Measurements from ENCODE around the gene LUZP4. TPM values are rescaled to one million over a fixed set of nuclear protein-coding genes. Genes with fewer than 3 reads are reported as not detected.

LUZP4 gene
- total and polyA plus RNA-seq, 2 experiments from 2014 or later: not detected

GRCh38 chrX:115297189-115297588 is 7.7 kb downstream of the LUZP4 start:
- no peaks in the 10 kb centered on the region for H3K79me2 ChIP-seq (replicated peaks; ENCODE audit: insufficient read depth)
- no peak for DNase-seq (ENCODE audit: low spot score)
- Mint-ChIP-seq H3K27ac (no peak overlapping the region), H3K36me3 (ENCODE audit: low read depth) (no peaks in the 10 kb centered on the region), H3K9me3 (no peaks in the 10 kb centered on the region), H3K4me3 (no peak overlapping the region), H3K27me3 (ENCODE audit: insufficient read depth, low read depth, poor library complexity) (peaks cover 2% of the 10 kb centered on the region), H3K4me1 (no peaks in the 10 kb centered on the region)
- no peaks in the 10 kb centered on the region for H3K27me3 ChIP-seq (ENCODE audit: insufficient read depth)
- H3K27ac ChIP-seq (ENCODE audit: low read depth): no peak overlapping the region
- no peaks in the 10 kb centered on the region for H4K20me1 ChIP-seq (replicated peaks; ENCODE audit: insufficient read depth)
- H3F3A ChIP-seq (replicated peaks; ENCODE audit: low read depth): no peaks in the 10 kb centered on the region
- H3K36me3 ChIP-seq (ENCODE audit: insufficient read depth): no peaks in the 10 kb centered on the region
- no peak overlapping the region for H3K4me3 ChIP-seq
- H3K4me1 ChIP-seq (ENCODE audit: insufficient read depth): no peaks in the 10 kb centered on the region
- ATAC-seq: no peak
- no peak overlapping the region for H2AFZ ChIP-seq
- no peak for TF ChIP-seq CTCF (conservative IDR thresholded peaks at IDR 0.05; ENCODE audit: low read depth in 2 of 2)
- no peak for TF ChIP-seq ZNF462 (CRISPR knock-in tag; IDR thresholded peaks at IDR 0.05)
- TF ChIP-seq EZH2 (IDR thresholded peaks at IDR 0.05; ENCODE audit: low read depth, unreplicated experiment): no peak
- no peak for TF ChIP-seq STAT1 (IDR thresholded peaks at IDR 0.05; ENCODE audit: unreplicated experiment)
- no peak for TF ChIP-seq JUNB (IDR thresholded peaks at IDR 0.05; ENCODE audit: unreplicated experiment)
- no peak for TF ChIP-seq POLR2AphosphoS5 (IDR thresholded peaks at IDR 0.05; ENCODE audit: low read depth)
- TF ChIP-seq ETS1 (IDR thresholded peaks at IDR 0.05): no peak
- TF ChIP-seq REST (IDR thresholded peaks at IDR 0.05; ENCODE audit: unreplicated experiment): no peak
- no peak for TF ChIP-seq ZNF331 (CRISPR knock-in tag; IDR thresholded peaks at IDR 0.05; ENCODE audit: low read depth)
- no peak for TF ChIP-seq NANOG (IDR thresholded peaks at IDR 0.05; ENCODE audit: borderline replicate concordance)
- TF ChIP-seq CREB1 (CRISPR knock-in tag; IDR thresholded peaks at IDR 0.05; ENCODE audit: low read depth): no peak
- H3K9me2 ChIP-seq (ENCODE audit: insufficient read depth): no peaks in the 10 kb centered on the region
- H3K4me2 ChIP-seq: no peak overlapping the region
